ENCODE measurements around the gene GMEB2.

GMEB2 gene

DNA sequence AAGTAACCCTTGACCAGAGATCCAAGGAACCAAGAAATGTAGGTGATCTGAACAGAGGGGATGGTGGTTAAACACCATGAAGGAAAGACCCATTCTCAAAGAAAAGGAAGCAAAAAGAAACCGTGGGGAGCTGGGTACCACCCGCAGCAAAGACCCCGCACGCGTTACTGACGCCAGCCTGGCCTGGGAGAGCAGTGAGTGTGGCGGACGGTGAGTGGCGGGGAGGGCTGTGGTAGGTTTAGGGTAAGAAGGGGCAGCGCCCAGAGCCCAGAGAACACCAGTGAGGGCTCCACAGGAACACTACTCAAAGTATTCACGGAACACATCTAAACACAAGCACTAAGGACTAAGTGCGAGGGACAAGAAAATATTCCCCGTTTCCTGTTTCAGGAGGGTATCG lies 4.2 kb downstream of the GMEB2 start:
- no peaks in the 10 kb centered on the region for H3K27me3 ChIP-seq (replicated peaks; ENCODE audit: control insufficient read depth, insufficient read depth, low read length)
- no peak overlapping the region for H3K4me3 ChIP-seq (replicated peaks; ENCODE audit: low read depth, low read length)
- peaks cover 7% of the 10 kb centered on the region for H3K36me3 ChIP-seq (ENCODE audit: control insufficient read depth, insufficient read depth, low read length)
- no peak for DNase-seq (ENCODE audit: extremely low read depth, insufficient read length)
- TF ChIP-seq, protein P1, sequence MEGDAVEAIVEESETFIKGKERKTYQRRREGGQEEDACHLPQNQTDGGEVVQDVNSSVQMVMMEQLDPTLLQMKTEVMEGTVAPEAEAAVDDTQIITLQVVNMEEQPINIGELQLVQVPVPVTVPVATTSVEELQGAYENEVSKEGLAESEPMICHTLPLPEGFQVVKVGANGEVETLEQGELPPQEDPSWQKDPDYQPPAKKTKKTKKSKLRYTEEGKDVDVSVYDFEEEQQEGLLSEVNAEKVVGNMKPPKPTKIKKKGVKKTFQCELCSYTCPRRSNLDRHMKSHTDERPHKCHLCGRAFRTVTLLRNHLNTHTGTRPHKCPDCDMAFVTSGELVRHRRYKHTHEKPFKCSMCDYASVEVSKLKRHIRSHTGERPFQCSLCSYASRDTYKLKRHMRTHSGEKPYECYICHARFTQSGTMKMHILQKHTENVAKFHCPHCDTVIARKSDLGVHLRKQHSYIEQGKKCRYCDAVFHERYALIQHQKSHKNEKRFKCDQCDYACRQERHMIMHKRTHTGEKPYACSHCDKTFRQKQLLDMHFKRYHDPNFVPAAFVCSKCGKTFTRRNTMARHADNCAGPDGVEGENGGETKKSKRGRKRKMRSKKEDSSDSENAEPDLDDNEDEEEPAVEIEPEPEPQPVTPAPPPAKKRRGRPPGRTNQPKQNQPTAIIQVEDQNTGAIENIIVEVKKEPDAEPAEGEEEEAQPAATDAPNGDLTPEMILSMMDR (IDR thresholded peaks at IDR 0.05; ENCODE audit: insufficient read depth, low read length, poor library complexity, severe bottlenecking), result no peak

DNA sequence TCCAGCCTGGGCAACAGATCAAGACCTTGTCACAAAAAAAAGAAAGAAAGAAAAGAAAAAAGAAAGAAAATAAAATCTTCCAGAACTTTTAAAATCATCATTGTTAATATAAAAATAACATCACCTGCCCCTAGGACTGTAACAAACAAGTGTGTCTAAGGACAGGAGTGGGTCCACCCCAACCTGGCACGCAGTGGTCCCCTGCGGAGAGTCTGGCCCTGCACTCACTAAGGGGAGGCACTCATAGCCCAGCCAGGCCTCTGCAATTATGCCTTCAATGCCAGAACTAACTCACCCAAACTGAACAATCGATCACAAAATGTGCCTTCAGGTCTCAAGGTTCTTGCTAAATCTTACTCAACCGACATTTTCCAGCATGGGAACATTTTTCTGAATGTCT lies 4.8 kb downstream of the GMEB2 start:
- Histone ChIP-seq H3K4me3 (replicated peaks; ENCODE audit: low read depth, low read length) (no peak overlapping the region), H3K36me3 (ENCODE audit: control insufficient read depth, insufficient read depth, low read length) (peaks cover 7% of the 10 kb centered on the region), H3K27me3 (replicated peaks; ENCODE audit: control insufficient read depth, insufficient read depth, low read length) (no peaks in the 10 kb centered on the region)
- no peak for DNase-seq (ENCODE audit: extremely low read depth, insufficient read length)
- TF ChIP-seq, protein P1 (IDR thresholded peaks at IDR 0.05; ENCODE audit: insufficient read depth, low read length, poor library complexity, severe bottlenecking), result no peak

DNA sequence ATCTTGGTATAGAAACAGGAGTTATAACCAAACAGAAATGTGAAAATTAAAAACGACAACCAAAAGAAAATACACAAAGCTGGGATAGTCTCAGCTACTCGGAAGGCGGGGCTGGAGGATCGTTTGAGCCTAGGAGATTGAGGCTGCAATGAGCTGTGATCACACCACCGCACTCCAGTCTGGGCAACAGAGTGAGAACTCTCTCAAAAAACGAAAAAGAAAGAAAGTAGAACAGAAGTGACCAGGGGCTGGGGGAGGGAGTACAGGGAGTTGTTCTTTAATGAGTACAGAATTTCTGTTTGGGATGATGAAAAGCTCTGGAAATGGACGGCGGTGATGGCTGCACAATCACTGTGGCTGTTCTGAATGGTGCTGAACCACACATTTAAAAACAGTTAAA lies 5.9 kb downstream of the GMEB2 start:
- no peak for DNase-seq (ENCODE audit: extremely low read depth, insufficient read length)
- no peak overlapping the region for H3K4me3 ChIP-seq (replicated peaks; ENCODE audit: low read depth, low read length)
- TF ChIP-seq, protein P1 (IDR thresholded peaks at IDR 0.05; ENCODE audit: insufficient read depth, low read length, poor library complexity, severe bottlenecking), result no peak
- H3K27me3 ChIP-seq (replicated peaks; ENCODE audit: control insufficient read depth, insufficient read depth, low read length), result no peaks in the 10 kb centered on the region
- H3K36me3 ChIP-seq (ENCODE audit: control insufficient read depth, insufficient read depth, low read length), result peaks cover 10% of the 10 kb centered on the region

DNA sequence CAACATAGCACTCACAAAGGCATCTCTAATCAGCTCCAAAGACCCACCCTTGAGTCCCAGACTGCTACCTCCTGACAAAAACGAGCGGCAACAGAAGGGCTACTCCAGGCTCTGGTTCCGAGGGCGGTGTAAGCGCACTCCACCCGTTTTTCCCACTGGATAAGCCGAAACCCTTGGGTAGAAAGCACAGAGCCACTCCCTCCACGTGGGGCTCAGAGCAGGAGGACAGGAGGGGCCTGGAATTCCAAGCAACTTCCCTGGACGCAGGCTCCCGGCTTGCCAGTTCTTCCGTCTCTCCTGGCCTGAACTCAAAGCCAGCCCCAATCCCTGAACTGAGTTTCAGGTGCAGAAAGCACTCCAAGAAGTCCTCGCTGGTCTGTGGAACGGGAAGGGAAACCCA lies 7.4 kb downstream of the GMEB2 start:
- Histone ChIP-seq H3K27me3 (replicated peaks; ENCODE audit: control insufficient read depth, insufficient read depth, low read length) (no peaks in the 10 kb centered on the region), H3K4me3 (replicated peaks; ENCODE audit: low read depth, low read length) (no peak overlapping the region), H3K36me3 (ENCODE audit: control insufficient read depth, insufficient read depth, low read length) (peaks cover 10% of the 10 kb centered on the region)
- TF ChIP-seq, protein P1 (IDR thresholded peaks at IDR 0.05; ENCODE audit: insufficient read depth, low read length, poor library complexity, severe bottlenecking), result no peak
- DNase-seq (ENCODE audit: extremely low read depth, insufficient read length), result no peak

DNA sequence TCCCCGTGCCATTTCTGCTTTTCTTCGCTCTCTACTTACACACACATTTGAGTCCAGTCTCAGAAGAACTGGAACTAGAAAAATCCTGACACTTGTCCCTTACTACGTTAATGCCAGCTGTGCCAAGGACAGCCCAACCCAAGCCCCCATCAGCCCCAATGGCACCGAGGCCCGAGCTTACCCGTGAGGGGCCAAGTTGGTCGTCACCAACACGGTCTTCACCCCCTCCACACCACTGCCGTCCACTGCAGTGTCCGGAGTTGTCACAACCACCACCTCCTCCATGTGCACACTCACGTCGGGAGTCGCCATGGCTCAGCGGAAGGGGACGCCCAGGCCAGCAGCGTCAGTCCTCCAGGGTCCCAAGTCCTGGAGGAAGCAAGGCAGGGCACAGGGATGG lies 7.8 kb downstream of the GMEB2 start:
- H3K27me3 ChIP-seq (replicated peaks; ENCODE audit: control insufficient read depth, insufficient read depth, low read length), result no peaks in the 10 kb centered on the region
- H3K36me3 ChIP-seq (ENCODE audit: control insufficient read depth, insufficient read depth, low read length), result peaks cover 10% of the 10 kb centered on the region
- no peak for DNase-seq (ENCODE audit: extremely low read depth, insufficient read length)
- H3K4me3 ChIP-seq (replicated peaks; ENCODE audit: low read depth, low read length), result no peak overlapping the region
- TF ChIP-seq, protein P1 (IDR thresholded peaks at IDR 0.05; ENCODE audit: insufficient read depth, low read length, poor library complexity, severe bottlenecking), result no peak

DNA sequence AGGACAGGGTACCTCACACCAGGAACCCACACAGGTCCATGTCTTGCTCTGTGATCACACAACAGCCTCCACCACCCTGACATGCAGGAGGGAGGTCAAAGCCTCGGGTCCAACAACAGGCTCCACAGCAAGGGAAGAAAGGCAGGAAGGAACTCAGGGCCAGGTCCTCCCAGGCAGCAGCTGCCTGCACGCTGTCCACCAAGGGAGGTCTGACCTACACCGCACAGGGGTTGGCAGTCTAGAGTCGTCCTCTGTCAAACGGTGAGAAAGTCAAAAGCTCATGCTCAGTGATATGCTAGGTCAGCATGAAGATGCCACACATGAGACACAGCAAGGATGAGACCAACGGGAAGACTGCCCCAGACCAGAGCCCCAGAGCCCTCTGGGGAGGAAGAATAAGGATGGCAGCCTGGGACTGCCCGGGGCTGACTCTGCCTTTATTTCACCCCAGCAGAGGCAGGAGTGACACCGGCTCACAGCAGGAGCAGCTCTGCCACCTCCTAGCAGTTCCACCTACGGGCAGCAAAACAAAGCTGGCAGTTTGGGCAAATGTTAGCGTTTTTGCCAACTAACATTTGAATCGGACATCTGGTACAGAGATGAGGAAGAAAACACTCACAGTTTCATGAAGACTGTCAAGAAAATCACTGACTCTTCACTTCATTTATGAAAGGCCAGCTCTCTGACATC lies 8.5 kb downstream of the GMEB2 start:
- Histone ChIP-seq H3K27me3 (replicated peaks; ENCODE audit: control insufficient read depth, insufficient read depth, low read length) (no peaks in the 10 kb centered on the region), H3K4me3 (replicated peaks; ENCODE audit: low read depth, low read length) (no peak overlapping the region), H3K36me3 (ENCODE audit: control insufficient read depth, insufficient read depth, low read length) (peaks cover 10% of the 10 kb centered on the region)
- DNase-seq (ENCODE audit: extremely low read depth, insufficient read length), result no peak
- TF ChIP-seq, protein P1 (IDR thresholded peaks at IDR 0.05; ENCODE audit: insufficient read depth, low read length, poor library complexity, severe bottlenecking), result no peak
